ENCODE measurements around the gene CEMIP.

The CEMIP gene

GRCh38 chr15:80856809-80857377 lies 77.7 kb downstream of the CEMIP start:
- DNase-seq: no peak

- no peak for DNase-seq
Measured at GRCh38 chr15:80861731-80862170, 82.6 kb downstream of the CEMIP start.

DNA sequence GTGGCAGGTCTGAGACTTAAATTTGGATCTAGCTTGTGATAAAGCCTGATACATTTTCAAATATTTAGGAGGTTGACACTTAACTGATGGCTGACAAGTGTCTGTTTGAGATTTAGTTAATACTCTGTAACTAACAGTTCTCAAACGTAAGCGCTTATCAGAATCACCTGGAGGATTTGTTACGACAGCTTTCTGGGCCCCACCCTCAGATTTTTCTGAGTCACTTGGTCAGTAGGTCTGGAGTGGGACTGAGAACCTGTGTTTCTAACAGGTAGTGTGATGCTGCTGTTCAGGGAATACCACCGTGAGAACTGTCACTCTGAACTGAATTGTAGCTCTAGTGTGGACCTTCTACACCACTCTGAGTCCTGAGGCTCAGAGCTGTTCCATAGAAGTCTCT lies 85.5 kb downstream of the CEMIP start:
- DNase-seq: no peak

DNA sequence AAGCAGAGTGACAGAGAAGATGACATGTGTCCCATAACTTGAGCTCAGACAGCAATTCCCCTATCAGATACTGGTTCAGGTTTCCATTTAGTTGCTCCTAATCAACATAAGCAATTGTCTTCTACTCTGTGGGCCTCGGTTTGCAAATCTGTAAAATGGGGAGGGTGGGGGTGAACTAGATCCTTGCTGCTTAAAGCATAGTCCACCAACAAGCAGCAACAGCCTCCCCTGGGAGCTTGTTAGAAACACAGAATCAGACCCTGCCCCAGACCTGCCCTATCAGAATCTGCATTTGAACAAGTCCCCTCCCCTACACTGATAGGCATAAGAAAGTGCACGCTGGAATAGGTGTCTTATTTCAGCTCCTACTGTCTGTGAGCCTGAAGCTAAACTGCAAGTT lies 87.8 kb downstream of the CEMIP start:
- no peak for DNase-seq

DNA sequence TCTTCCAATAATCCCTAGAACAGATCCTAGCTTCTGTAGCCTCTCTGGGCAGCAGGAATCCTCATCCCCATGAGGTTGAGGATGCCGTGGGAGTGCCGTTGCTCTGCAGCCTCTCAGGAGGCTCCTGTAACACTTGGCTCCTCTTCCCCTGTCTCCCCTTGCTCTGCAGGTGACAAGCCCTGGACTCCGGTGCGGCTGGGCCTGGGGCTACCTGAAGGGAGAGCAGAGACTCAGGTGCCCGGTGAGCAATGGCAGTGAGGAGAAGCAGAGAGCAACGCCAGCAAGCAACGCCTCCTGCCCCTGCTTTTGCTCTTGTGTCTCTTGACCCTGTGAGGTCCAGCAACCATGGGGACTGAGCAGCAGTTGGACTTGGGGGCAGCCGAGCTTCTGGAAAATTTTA lies 91.2 kb downstream of the CEMIP start:
- DNase-seq: no peak

- DNase-seq: no peak
Measured at GRCh38 chr15:80870893-80871292, 91.7 kb downstream of the CEMIP start.

GRCh38 chr15:80871858-80872257 lies 92.7 kb downstream of the CEMIP start:
- DNase-seq: no peak

- DNase-seq: no peak
Measured at GRCh38 chr15:80873366-80873952, 94.3 kb downstream of the CEMIP start.

DNA sequence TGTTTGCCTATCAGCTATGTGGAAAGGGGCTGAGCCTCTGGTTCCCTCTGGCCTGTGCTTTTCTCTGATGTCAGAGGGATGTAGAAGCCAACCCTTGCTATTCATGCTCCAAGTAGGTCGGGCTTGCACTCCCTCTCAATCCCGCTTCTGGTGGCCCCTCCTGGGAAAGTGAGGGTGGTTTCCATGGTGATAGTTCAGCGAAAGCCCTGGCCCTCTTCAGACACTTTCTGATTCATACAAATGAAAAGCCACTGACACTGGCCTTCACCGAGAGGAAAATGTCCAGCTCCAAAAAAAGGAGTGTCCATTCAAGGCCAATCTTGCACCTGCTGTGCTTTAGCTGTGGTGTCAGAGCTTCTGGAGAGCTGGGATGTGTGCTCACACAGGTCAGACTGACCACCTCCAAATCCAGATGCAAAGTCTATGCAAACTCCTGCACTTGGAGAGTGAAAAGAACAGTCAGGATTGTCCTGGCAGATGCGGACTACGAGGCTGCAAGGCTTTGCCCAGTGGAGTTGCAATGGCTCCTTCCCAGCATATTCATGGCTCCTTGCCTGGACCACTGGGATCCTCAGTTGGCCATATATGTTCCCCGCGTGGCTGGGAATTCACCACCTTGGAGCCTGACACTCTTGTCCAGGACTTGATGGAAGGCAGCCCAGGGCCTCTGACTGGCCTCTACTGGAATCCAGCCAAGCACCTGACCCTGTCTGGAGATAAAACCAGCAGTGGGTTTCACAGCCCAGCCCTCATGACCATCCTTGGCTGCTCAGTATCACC lies 96.6 kb downstream of the CEMIP start:
- DNase-seq: no peak

DNA sequence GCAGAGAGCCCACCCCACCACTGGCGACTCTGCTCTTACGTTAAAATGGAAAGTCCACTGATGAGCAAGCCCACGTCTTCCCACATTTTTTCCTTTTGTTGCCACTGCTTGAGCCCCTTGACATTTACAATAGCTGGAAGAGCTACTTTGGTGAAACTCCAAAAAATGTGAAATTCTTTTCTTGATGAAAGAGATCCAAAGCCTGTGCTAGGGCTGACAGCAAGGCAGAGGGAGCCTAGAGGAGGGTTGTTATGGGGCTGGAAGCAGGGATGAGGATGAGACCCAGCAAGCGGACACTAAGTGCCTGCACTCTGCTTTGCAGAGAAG lies 97.1 kb downstream of the CEMIP start:
- no peak for DNase-seq

- DNase-seq: no peak
Measured at GRCh38 chr15:80878242-80878866, 99.2 kb downstream of the CEMIP start.

- DNase-seq: no peak
Measured at GRCh38 chr15:80878867-80879250, 99.7 kb downstream of the CEMIP start.

DNA sequence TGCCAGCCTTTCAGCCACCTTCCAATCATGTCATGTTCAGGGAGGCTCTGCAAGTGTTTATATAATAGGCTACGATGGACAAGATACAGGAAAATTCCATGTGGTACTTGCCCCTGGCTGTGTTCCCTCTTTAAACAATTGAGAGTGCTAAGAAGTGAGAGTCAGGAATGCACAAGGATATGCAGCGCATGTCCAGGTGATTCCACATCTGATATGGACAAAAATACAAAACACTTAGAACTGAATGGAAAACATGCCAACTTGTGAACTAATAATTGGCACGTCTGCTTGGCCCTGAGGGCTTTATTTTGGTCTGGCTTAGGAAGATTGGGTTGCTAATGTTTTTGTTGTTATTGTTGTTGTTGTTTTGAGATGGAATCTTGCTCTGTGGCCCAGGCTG lies 100.9 kb downstream of the CEMIP start:
- no peak for DNase-seq

DNA sequence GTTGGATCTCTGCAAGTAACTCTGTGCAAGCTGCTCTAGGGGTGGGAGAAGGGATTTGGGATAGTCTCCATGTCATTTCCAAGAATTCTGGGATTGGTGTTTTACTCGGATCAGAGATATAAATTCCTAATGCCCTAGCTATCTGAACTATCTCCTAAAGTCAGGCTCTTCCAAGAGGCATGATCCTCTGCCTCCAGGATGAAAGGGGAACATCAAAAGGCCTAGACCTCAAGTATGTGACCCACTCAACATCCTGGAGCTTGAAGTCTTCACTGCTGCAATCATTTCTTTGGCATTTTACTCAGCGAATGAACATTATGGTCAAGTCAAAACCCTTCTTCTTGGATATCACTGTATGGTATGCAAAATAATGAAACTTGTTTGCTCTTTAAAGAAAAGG lies 104.5 kb downstream of the CEMIP start:
- DNase-seq: no peak

GRCh38 chr15:80885016-80885579 lies 105.9 kb downstream of the CEMIP start:
- DNase-seq: no peak

DNA sequence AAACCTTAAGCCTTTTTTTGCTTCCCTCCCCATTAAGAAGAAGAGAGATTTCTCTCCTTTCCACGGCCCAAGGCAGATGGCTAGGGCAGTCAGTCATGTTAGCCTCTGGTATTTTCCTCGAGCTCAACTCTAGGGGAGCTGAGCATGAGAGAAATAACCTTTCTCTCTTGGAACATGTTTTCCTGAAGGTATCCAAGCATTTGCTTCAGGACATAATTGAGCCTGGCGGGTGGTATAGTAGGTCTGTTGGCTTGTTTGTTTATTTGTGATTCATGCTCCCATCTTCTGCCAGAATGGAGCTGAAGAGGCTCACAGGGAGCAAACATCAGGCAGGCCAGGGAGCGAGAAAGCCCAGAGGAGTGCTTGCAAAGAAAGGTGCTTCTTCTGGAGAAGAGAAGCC lies 108.0 kb downstream of the CEMIP start:
- DNase-seq: no peak

- DNase-seq: no peak
Measured at GRCh38 chr15:80888846-80889245, 109.7 kb downstream of the CEMIP start.

- no peak for DNase-seq
Measured at GRCh38 chr15:80890341-80891005, 111.3 kb downstream of the CEMIP start.

DNA sequence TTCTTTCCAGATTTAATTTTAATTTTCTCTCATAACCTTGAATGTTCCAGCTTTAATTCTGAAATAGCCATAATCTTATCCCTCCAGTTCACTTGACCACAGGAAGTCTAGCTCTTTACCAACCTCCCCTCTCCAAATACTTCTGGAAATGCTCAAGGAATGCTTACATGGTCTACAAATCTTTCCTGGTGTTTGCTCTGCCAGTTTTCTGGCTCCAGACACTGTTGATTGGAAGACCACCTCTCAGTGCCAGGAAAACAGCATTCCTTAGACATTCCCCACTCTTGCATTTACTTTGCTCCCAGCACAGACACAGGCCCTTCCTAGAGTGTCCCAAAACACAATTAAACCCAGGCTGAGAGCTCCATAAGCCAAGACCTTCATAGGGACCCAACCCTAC lies 111.8 kb downstream of the CEMIP start:
- DNase-seq: no peak

DNA sequence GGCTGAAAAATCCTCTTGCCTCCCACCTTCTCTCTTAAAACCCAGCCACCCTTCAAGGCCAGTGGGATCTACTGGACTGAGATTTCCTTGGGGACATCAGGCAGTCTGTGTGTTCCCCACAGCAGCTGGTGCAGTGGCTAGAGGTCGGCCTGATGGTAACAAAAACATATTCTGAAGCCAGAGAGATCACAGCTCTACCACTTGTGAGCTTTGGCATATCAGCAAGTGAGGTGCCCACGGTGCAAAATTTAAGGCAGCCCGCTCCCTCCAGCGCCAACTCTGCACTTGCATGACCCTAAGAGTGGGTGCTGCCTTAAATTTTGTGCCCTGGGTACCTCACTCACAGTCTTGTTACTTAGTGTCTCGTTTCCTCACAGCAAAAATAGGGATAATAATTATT lies 113.2 kb downstream of the CEMIP start:
- DNase-seq: no peak

DNA sequence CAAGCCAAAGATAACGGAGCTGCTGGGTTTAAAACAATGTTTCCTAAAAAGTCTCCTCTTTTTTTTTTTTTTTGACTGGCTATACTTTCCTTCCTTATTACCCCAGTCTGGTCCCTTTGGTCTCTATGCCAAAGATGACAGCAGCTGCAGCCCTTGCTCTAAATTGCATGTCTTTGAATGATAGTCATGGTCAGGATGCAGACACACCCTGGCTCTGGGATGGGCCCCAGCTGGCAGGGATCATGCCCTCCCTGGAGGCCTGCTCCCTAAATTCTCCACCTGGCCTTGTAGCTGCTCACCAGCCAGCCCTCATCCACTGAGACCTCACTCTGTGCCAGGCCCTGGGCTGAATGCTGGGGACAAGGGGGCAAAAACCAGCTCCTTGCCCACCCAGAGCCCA lies 114.6 kb downstream of the CEMIP start:
- DNase-seq: no peak

GRCh38 chr15:80895091-80895490 lies 115.9 kb downstream of the CEMIP start:
- no peak for DNase-seq

DNA sequence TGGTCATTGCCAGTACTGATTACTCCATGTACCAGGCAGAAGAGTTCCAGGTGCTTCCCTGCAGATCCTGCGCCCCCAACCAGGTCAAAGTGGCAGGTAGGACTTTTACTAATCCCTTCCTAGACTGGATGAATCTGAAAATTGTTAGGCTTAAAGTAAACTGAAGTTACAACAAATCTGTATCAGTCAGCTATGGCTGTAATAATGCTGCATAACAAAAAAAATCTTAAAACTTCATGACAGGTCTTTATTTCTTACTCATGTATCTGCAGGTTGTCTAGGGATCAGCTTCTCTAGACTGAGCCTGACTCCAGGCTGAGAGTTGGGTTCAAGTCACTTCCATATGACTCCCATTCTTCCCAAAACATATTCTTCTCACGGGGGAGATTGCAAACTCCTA lies 116.8 kb downstream of the CEMIP start:
- no peak for DNase-seq

Measured in stimulated activated CD4-positive, alpha-beta T cell treated with anti-CD3 and anti-CD28 coated beads, Interleukin-4, amount 100 ng/mL, for 24 hours (primary cell).